Hematopoietic multipotent progenitor cell treated with erythropoietin and hydrocortisone succinate and interleukin-3 and kit ligand, for 4 days (in vitro differentiated cells): ENCODE results near the gene STXBP5L.
"Not testable (repeated sequence)": the region's sequence is repeated elsewhere in the genome, so short reads cannot be mapped to it uniquely, and the experiment has no call there.

Experiments
- DNase-seq: peaks from one replicate; pipeline ENCODE4 v3.0.0-alpha.2; 2015

STXBP5L gene

DNA sequence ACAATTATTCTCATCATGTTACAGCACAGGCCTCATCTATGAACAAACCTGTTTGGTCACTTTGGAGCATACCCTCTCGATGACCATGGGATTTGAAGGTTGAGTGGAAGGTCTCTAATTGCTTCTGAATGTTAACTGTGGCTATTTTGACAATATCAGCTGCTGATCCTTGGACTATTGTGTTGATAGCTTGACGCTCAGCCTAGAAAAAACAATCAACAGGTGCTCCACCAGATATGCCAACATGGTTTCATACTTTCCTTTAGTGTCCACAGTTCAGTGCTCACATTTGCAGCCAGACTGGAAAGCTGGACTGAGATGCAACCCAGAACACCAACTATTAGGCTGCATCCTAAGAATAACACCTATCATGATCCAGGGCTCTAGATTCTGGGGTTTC, 528.1 kb downstream of the STXBP5L start:
- no peak for DNase-seq

GRCh38 chr3:121436641-121437040, 528.6 kb downstream of the STXBP5L start:
- no peak for DNase-seq

GRCh38 chr3:121443456-121443855, 535.5 kb downstream of the STXBP5L start:
- DNase-seq, result peak; percentile 8

- DNase-seq, result not testable (repeated sequence)
Measured at GRCh38 chr3:121451752-121452151, 543.7 kb downstream of the STXBP5L start.

DNA sequence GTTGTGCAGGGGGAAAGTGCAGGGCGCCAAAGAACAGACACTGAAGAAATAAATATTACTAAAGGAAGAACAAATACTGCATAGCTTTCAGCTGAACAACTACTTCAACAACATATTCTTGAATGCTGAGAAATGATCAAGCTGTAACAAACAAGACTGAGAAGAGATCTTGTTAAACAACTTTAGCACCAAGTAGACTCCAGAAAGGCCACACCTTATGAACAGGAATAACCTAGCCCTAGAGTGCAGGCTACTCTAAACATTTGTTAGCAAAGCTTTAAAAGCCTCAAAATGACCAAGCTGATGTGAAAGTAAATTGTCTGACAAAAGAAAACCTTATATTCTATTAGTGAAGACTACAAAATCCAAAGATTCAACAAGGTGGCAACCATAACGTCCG, 554.6 kb downstream of the STXBP5L start:
- DNase-seq, result no peak

DNA sequence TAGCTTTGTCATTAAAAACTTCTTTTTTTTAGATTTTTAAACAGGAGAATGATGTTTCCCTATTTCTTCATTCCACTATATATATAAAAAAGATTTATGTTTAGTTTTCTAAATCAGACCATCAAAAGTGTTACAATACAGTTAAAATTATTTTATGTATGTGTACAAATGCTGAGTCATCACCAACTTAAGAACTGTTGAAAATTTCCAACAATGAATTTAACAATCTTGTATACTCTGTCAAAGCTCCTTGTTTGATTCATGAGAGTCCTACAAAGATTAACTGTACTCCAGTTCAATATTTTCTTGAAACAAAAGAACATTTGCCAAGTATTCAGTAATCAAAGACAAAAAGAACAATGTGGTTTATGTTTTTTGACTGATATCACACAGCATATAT, 555.7 kb downstream of the STXBP5L start:
- no peak for DNase-seq

DNA sequence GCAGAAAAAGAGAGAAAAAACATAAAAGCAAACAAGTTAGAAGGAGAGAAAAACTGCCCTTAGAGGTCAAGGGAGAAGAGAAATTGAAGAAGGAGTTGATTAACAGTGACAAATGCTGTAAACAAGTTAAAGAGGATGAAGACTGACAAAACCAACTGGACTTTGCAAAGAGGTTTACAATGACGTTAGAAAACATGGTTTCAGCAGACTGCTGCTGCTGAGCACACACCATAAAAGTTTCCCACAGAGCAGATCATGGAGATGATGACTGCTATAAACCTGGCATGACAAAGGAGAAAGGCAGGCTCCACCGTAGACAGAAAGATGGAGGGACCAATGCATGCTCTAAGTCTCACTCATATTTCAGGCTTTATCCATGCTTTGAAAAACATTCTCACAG, 559.1 kb downstream of the STXBP5L start:
- no peak for DNase-seq

DNA sequence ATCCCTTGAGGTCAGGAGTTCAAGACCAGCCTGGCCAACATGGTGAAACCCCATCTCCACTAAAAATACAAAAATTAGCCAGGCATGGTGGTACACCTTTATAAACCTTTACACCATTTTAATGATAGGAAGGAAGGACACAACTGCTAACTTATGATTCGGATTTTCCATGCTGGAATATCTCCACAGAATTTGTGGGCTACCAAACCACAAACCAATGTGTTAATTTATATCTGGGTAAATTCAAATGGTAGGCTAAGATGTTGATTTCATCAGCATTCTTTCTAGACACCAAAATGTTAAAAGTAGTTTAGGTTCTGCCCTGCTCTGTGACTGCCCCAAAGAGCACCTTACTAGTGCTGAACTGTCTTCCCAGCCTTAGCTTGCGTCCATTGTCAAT, 565.0 kb downstream of the STXBP5L start:
- no peak for DNase-seq
